ENCODE measurements around the gene RAD18.

Gene RAD18

GRCh38 chr3:8983591-8983990 lies 20.3 kb upstream of the RAD18 start:
- Histone ChIP-seq H3K4me1 (ENCODE audit: insufficient read depth, low read length, poor library complexity, severe bottlenecking) (no peaks in the 10 kb centered on the region), H3K4me3 (ENCODE audit: low read length, poor library complexity, severe bottlenecking) (no peak overlapping the region), H3K9me2 (replicated peaks; ENCODE audit: low read depth, low read length) (no peaks in the 10 kb centered on the region), H3K36me3 (ENCODE audit: insufficient read depth, low read length) (no peaks in the 10 kb centered on the region), H3K79me2 (ENCODE audit: insufficient read depth, low read length) (no peaks in the 10 kb centered on the region), H3F3A (ENCODE audit: low read depth) (no peaks in the 10 kb centered on the region), H4K20me1 (ENCODE audit: insufficient read depth, low read length, poor library complexity, severe bottlenecking) (no peaks in the 10 kb centered on the region), H3K27me3 (ENCODE audit: insufficient read depth, low read length, poor library complexity, severe bottlenecking) (no peaks in the 10 kb centered on the region), H3K9ac (ENCODE audit: low read depth, low read length, poor library complexity, severe bottlenecking) (no peak overlapping the region), H2AFZ (ENCODE audit: low read length) (no peak overlapping the region), H3K9me3 (ENCODE audit: insufficient read depth, low read depth, low read length) (no peaks in the 10 kb centered on the region), H3K4me2 (ENCODE audit: low read depth, low read length, poor library complexity, severe bottlenecking) (no peak overlapping the region)
- TF ChIP-seq CTCF (conservative IDR thresholded peaks at IDR 0.05; ENCODE audit: low read length) (no peak), EZH2phosphoT487 (IDR thresholded peaks at IDR 0.05; ENCODE audit: borderline replicate concordance) (no peak)

GRCh38 chr3:8983026-8983425 lies 19.8 kb upstream of the RAD18 start:
- Histone ChIP-seq H3K27me3 (ENCODE audit: insufficient read depth, low read length, poor library complexity, severe bottlenecking) (no peaks in the 10 kb centered on the region), H3K9me3 (ENCODE audit: insufficient read depth, low read depth, low read length) (no peaks in the 10 kb centered on the region), H3K9ac (ENCODE audit: low read depth, low read length, poor library complexity, severe bottlenecking) (no peak overlapping the region), H3F3A (ENCODE audit: low read depth) (no peaks in the 10 kb centered on the region), H4K20me1 (ENCODE audit: insufficient read depth, low read length, poor library complexity, severe bottlenecking) (no peaks in the 10 kb centered on the region), H3K4me3 (ENCODE audit: low read length, poor library complexity, severe bottlenecking) (no peak overlapping the region), H3K9me2 (replicated peaks; ENCODE audit: low read depth, low read length) (no peaks in the 10 kb centered on the region), H3K4me1 (ENCODE audit: insufficient read depth, low read length, poor library complexity, severe bottlenecking) (no peaks in the 10 kb centered on the region), H3K36me3 (ENCODE audit: insufficient read depth, low read length) (no peaks in the 10 kb centered on the region), H3K4me2 (ENCODE audit: low read depth, low read length, poor library complexity, severe bottlenecking) (no peak overlapping the region), H2AFZ (ENCODE audit: low read length) (no peak overlapping the region), H3K79me2 (ENCODE audit: insufficient read depth, low read length) (no peaks in the 10 kb centered on the region)
- TF ChIP-seq EZH2phosphoT487 (IDR thresholded peaks at IDR 0.05; ENCODE audit: borderline replicate concordance) (no peak), CTCF (conservative IDR thresholded peaks at IDR 0.05; ENCODE audit: low read length) (no peak)

- Histone ChIP-seq H3K9me3 (ENCODE audit: insufficient read depth, low read depth, low read length) (no peaks in the 10 kb centered on the region), H2AFZ (ENCODE audit: low read length) (no peak overlapping the region), H3K36me3 (ENCODE audit: insufficient read depth, low read length) (no peaks in the 10 kb centered on the region), H3K4me1 (ENCODE audit: insufficient read depth, low read length, poor library complexity, severe bottlenecking) (no peaks in the 10 kb centered on the region), H3K9me2 (replicated peaks; ENCODE audit: low read depth, low read length) (no peaks in the 10 kb centered on the region), H3K79me2 (ENCODE audit: insufficient read depth, low read length) (no peaks in the 10 kb centered on the region), H3K9ac (ENCODE audit: low read depth, low read length, poor library complexity, severe bottlenecking) (no peak overlapping the region), H3K27me3 (ENCODE audit: insufficient read depth, low read length, poor library complexity, severe bottlenecking) (no peaks in the 10 kb centered on the region), H3K4me3 (ENCODE audit: low read length, poor library complexity, severe bottlenecking) (no peak overlapping the region), H3F3A (ENCODE audit: low read depth) (no peaks in the 10 kb centered on the region), H3K4me2 (ENCODE audit: low read depth, low read length, poor library complexity, severe bottlenecking) (no peak overlapping the region), H4K20me1 (ENCODE audit: insufficient read depth, low read length, poor library complexity, severe bottlenecking) (no peaks in the 10 kb centered on the region)
- TF ChIP-seq EZH2phosphoT487 (IDR thresholded peaks at IDR 0.05; ENCODE audit: borderline replicate concordance), result no peak
- TF ChIP-seq CTCF (conservative IDR thresholded peaks at IDR 0.05; ENCODE audit: low read length), result no peak
Measured at GRCh38 chr3:8982509-8982908, 19.2 kb upstream of the RAD18 start.
